Measurements from ENCODE around the gene KCNAB1. TPM values are rescaled to one million over a fixed set of nuclear protein-coding genes. Genes with fewer than 3 reads are reported as not detected.
A peak's percentile ranks its signal among the peaks of the same experiment; 100 is the strongest.

The KCNAB1 gene
- total and polyA plus RNA-seq, 2 experiments from 2014 or later: 0.06 to 0.70 TPM

GRCh38 chr3:156483961-156484787 is 363.8 kb downstream of the KCNAB1 start:
- no peaks in the 10 kb centered on the region for H3K9me3 ChIP-seq (ENCODE audit: low read depth)

GRCh38 chr3:156488767-156489166 is 368.4 kb downstream of the KCNAB1 start:
- DNase-seq (ENCODE audit: low read depth in 1 of 2, low spot score in 1 of 2): peak in 1 of 2 donors; percentile 29
- no peak for TF ChIP-seq CTCF (IDR thresholded peaks at IDR 0.05; ENCODE audit: low read depth, low read length)
- Histone ChIP-seq H3K4me1 (ENCODE audit: low read depth) (peaks cover 5% of the 10 kb centered on the region), H3K27ac (no peak overlapping the region), H3K36me3 (no peaks in the 10 kb centered on the region), H3K9me3 (ENCODE audit: low read depth) (no peaks in the 10 kb centered on the region), H3K4me3 (no peak overlapping the region), H3K27me3 (no peaks in the 10 kb centered on the region)

More at GRCh38 chr3:156483961-156484787, 363.8 kb downstream of the KCNAB1 start:
- peak; percentile 12 to 80 for DNase-seq (ENCODE audit: low read depth in 1 of 2, low spot score in 1 of 2)
- Histone ChIP-seq H3K4me3 (no peak overlapping the region), H3K4me1 (ENCODE audit: low read depth) (peaks cover 9% of the 10 kb centered on the region), H3K27ac (peak overlapping the region; percentile 10), H3K36me3 (no peaks in the 10 kb centered on the region), H3K27me3 (no peaks in the 10 kb centered on the region)
- no peak for TF ChIP-seq CTCF (IDR thresholded peaks at IDR 0.05; ENCODE audit: low read depth, low read length)

GRCh38 chr3:156489462-156489911 is 369.1 kb downstream of the KCNAB1 start:
- Histone ChIP-seq H3K36me3 (no peaks in the 10 kb centered on the region), H3K27ac (no peak overlapping the region), H3K4me3 (no peak overlapping the region), H3K27me3 (no peaks in the 10 kb centered on the region), H3K4me1 (ENCODE audit: low read depth) (no peaks in the 10 kb centered on the region), H3K9me3 (ENCODE audit: low read depth) (no peaks in the 10 kb centered on the region)
- no peak for TF ChIP-seq CTCF (IDR thresholded peaks at IDR 0.05; ENCODE audit: low read depth, low read length)
- DNase-seq (ENCODE audit: low read depth in 1 of 2, low spot score in 1 of 2): peak in 1 of 2 donors; percentile 62

GRCh38 chr3:156491192-156491591 is 370.8 kb downstream of the KCNAB1 start:
- Histone ChIP-seq H3K27ac (no peak overlapping the region), H3K4me3 (no peak overlapping the region), H3K4me1 (ENCODE audit: low read depth) (no peaks in the 10 kb centered on the region), H3K9me3 (ENCODE audit: low read depth) (no peaks in the 10 kb centered on the region), H3K36me3 (no peaks in the 10 kb centered on the region), H3K27me3 (no peaks in the 10 kb centered on the region)
- TF ChIP-seq CTCF (IDR thresholded peaks at IDR 0.05; ENCODE audit: low read depth, low read length): no peak
- DNase-seq (ENCODE audit: low read depth in 1 of 2, low spot score in 1 of 2): no peak

- Histone ChIP-seq H3K27me3 (no peaks in the 10 kb centered on the region), H3K36me3 (no peaks in the 10 kb centered on the region), H3K9me3 (ENCODE audit: low read depth) (no peaks in the 10 kb centered on the region), H3K4me3 (no peak overlapping the region), H3K4me1 (ENCODE audit: low read depth) (no peaks in the 10 kb centered on the region), H3K27ac (no peak overlapping the region)
- DNase-seq (ENCODE audit: low read depth in 1 of 2, low spot score in 1 of 2): no peak
- TF ChIP-seq CTCF (IDR thresholded peaks at IDR 0.05; ENCODE audit: low read depth, low read length): no peak
Observed at GRCh38 chr3:156492801-156493261, 372.5 kb downstream of the KCNAB1 start.
